IPS-NIHi11 (cell line): ENCODE measurements around the gene ITPR1.
A peak's percentile ranks its signal among the peaks of the same experiment; 100 is the strongest.
"Not testable (repeated sequence)": the region's sequence is repeated elsewhere in the genome, so short reads cannot be mapped to it uniquely, and the experiment has no call there.

ENCODE experiments used
- DNase-seq: peaks from one replicate; pipeline ENCODE4 v3.0.0; 2012; ENCODE audit warnings: mixed read lengths, low spot score

ITPR1 gene

GRCh38 chr3:4493014-4493940, at the start of gene ITPR1:
Gene ITPR1 (plus strand): TSS chr3:4493348. CDS start chr3:4516492, 23,144 bp downstream.
- DNase-seq = peak; percentile 94

- DNase-seq = no peak
Measured at GRCh38 chr3:4447295-4447999, 45.7 kb upstream of the ITPR1 start.

- DNase-seq = peak; percentile 13
Measured at GRCh38 chr3:4448187-4448586, 45.0 kb upstream of the ITPR1 start.

- no peak for DNase-seq
Measured at GRCh38 chr3:4449043-4449805, 43.9 kb upstream of the ITPR1 start.

- no peak for DNase-seq
Measured at GRCh38 chr3:4454142-4454541, 39.0 kb upstream of the ITPR1 start.

- DNase-seq = not testable (repeated sequence)
Measured at GRCh38 chr3:4456780-4457179, 36.4 kb upstream of the ITPR1 start.

- no peak for DNase-seq
Measured at GRCh38 chr3:4458961-4459360, 34.2 kb upstream of the ITPR1 start.

- DNase-seq = no peak
Measured at GRCh38 chr3:4460334-4460733, 32.8 kb upstream of the ITPR1 start.

- DNase-seq = no peak
Measured at GRCh38 chr3:4461468-4462090, 31.6 kb upstream of the ITPR1 start.

GRCh38 chr3:4462369-4463040, 30.6 kb upstream of the ITPR1 start:
- no peak for DNase-seq

GRCh38 chr3:4464576-4464975, 28.6 kb upstream of the ITPR1 start:
- DNase-seq = no peak

GRCh38 chr3:4466741-4467521, 26.2 kb upstream of the ITPR1 start, which contains the start of gene SUMF1:
Gene SUMF1 (minus strand): TSS chr3:4467269. CDS start chr3:4467245, 24 bp downstream.
- DNase-seq = peak; percentile 94

- no peak for DNase-seq
Measured at GRCh38 chr3:4467522-4467867, 25.7 kb upstream of the ITPR1 start.

GRCh38 chr3:4471907-4472306, 21.2 kb upstream of the ITPR1 start:
- no peak for DNase-seq

GRCh38 chr3:4472312-4472711, 20.8 kb upstream of the ITPR1 start:
- DNase-seq = no peak

- DNase-seq = no peak
Measured at GRCh38 chr3:4472766-4473165, 20.4 kb upstream of the ITPR1 start.

GRCh38 chr3:4474683-4475490, 18.3 kb upstream of the ITPR1 start:
- no peak for DNase-seq

GRCh38 chr3:4475804-4476203, 17.3 kb upstream of the ITPR1 start:
- no peak for DNase-seq

- DNase-seq = no peak
Measured at GRCh38 chr3:4476496-4476895, 16.7 kb upstream of the ITPR1 start.

- DNase-seq = no peak
Measured at GRCh38 chr3:4478261-4478660, 14.9 kb upstream of the ITPR1 start.
